ENCODE results near the gene DNAI1. TPM values are rescaled to one million over a fixed set of nuclear protein-coding genes. Genes with fewer than 3 reads are reported as not detected.

The DNAI1 gene
- total RNA-seq, 1 experiment from 2014 or later, result 1.1 TPM

- no peak overlapping the region for H3K9ac ChIP-seq (ENCODE audit: low read length)
- BruUV-seq (replicated peaks), result no TSS peak
- no peaks in the 10 kb centered on the region for H4K20me1 ChIP-seq (ENCODE audit: insufficient read depth)
- ATAC-seq (no peak), DNase-seq (ENCODE audit: low read depth, low spot score) (no peak)
- peaks cover 7 to 14% of the 10 kb centered on the region in 2 experiments for H3K4me1 ChIP-seq (ENCODE audit: control insufficient read depth in 1 of 2, insufficient read depth in 2 of 2, low read length in 2 of 2)
- TF ChIP-seq ATF3 (IDR thresholded peaks at IDR 0.05), result no peak
- TF ChIP-seq RAD21 (IDR thresholded peaks at IDR 0.05; ENCODE audit: low read depth), result no peak
- no peak for TF ChIP-seq POLR2A (IDR thresholded peaks at IDR 0.05; ENCODE audit: borderline replicate concordance, extremely low read depth, insufficient read depth, insufficient read length)
- TF ChIP-seq EGR1 (IDR thresholded peaks at IDR 0.05; ENCODE audit: low read depth), result no peak
- no peak for TF ChIP-seq EZH2 (IDR thresholded peaks at IDR 0.05)
- TF ChIP-seq ZFX (IDR thresholded peaks at IDR 0.05), result no peak
- no peak for TF ChIP-seq MAX (IDR thresholded peaks at IDR 0.05)
- TF ChIP-seq YY1 (IDR thresholded peaks at IDR 0.05; ENCODE audit: extremely low read depth, insufficient replicate concordance, low read depth, low read length), result no peak
- TF ChIP-seq REST (IDR thresholded peaks at IDR 0.05; ENCODE audit: low read depth), result no peak
- TF ChIP-seq POLR2AphosphoS5 (IDR thresholded peaks at IDR 0.05; ENCODE audit: low read depth, low read length), result no peak
- TF ChIP-seq CTCF (IDR thresholded peaks at IDR 0.05 in 2 of 3, conservative IDR thresholded peaks at IDR 0.05 in 1 of 3; ENCODE audit: borderline replicate concordance in 1 of 3, insufficient read depth in 1 of 3, low read depth in 2 of 3, low read length in 2 of 3), result no peak
- TF ChIP-seq ZNF274 (IDR thresholded peaks at IDR 0.05; ENCODE audit: low read depth, low read length), result no peak
- no peak for TF ChIP-seq ELF1 (IDR thresholded peaks at IDR 0.05; ENCODE audit: borderline replicate concordance, low read depth)
- TF ChIP-seq SIN3A (IDR thresholded peaks at IDR 0.05; ENCODE audit: low read depth), result no peak
- no peak for TF ChIP-seq CBX3 (IDR thresholded peaks at IDR 0.05; ENCODE audit: low read depth)
- no peak for TF ChIP-seq FOSL1 (IDR thresholded peaks at IDR 0.05; ENCODE audit: low read depth)
- H2AFZ ChIP-seq (ENCODE audit: low read depth, low read length, poor library complexity, severe bottlenecking), result no peak overlapping the region
- H3K4me3 ChIP-seq (replicated peaks in 1 of 2; ENCODE audit: low read depth in 1 of 2, low read length in 2 of 2), result no peak overlapping the region
- H3K4me2 ChIP-seq (ENCODE audit: low read length), result no peak overlapping the region
- CTCF ChIA-PET, result no interaction called here
- H3K9me2 ChIP-seq (ENCODE audit: insufficient read depth), result no peaks in the 10 kb centered on the region
- H3K36me3 ChIP-seq (ENCODE audit: control insufficient read depth in 1 of 2, insufficient read depth in 2 of 2, low read length in 2 of 2), result no peaks in the 10 kb centered on the region
- no peaks in the 10 kb centered on the region for H3K9me3 ChIP-seq (ENCODE audit: control insufficient read depth in 1 of 2, insufficient read depth in 1 of 2, low read depth in 1 of 2, low read length in 2 of 2)
- H3K79me2 ChIP-seq (ENCODE audit: insufficient read depth, low read length), result no peaks in the 10 kb centered on the region
- intact Hi-C loops (cut with micrococcal nuclease), result no loop called here
- RAD21 ChIA-PET (ENCODE audit: low non-redundant PET in 1 of 2, low total read pairs in 2 of 2, uncharacterized antibody in 2 of 2, unreplicated experiment in 2 of 2), result no interaction called here
- H3K27me3 ChIP-seq (ENCODE audit: insufficient read depth, low read length), result no peaks in the 10 kb centered on the region
- POLR2A ChIA-PET, result no interaction called here
- no peak overlapping the region for H3K27ac ChIP-seq (ENCODE audit: low read depth, low read length)
Observed at GRCh38 chr9:34465468-34465867, 6.9 kb downstream of the DNAI1 start.
